Measurements from ENCODE around the gene RAPGEF1. TPM values are rescaled to one million over a fixed set of nuclear protein-coding genes. Genes with fewer than 3 reads are reported as not detected.

The RAPGEF1 gene
- total RNA-seq, 4 donors from 2014 or later, result 43.0 to 58.3 (median 51.7) TPM

DNA sequence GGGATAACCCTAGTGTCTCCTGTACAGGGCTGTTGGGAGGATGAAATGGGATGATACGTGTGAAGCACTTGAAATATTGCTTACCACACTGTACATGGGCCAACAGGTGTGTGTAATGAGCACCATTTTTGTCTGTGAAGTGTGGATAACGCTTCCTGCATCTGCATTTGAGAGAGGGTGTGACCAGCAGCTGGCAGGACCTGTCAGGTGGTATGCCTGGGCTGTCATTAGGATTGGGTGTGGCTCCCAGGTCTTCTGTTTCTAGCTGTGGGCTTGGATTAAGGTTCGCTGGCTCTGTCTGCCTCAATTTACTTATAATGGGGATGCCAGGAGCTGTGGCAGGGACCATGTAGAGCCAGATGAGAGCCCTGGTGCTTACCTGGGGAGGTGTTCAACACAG is 120.2 kb downstream of the RAPGEF1 start:
- H3K9me3 ChIP-seq, result no peaks in the 10 kb centered on the region
- H3K4me3 ChIP-seq, result no peak overlapping the region
- peaks cover 21% of the 10 kb centered on the region for H3K4me1 ChIP-seq
- TF ChIP-seq CTCF (IDR thresholded peaks at IDR 0.05) (no peak), POLR2AphosphoS5 (IDR thresholded peaks at IDR 0.05) (no peak), EP300 (IDR thresholded peaks at IDR 0.05) (no peak), POLR2A (IDR thresholded peaks at IDR 0.05) (no peak)
- no peak for DNase-seq (ENCODE audit: low spot score in 2 of 2)
- H3K27me3 ChIP-seq, result no peaks in the 10 kb centered on the region
- peaks cover 67% of the 10 kb centered on the region for H3K36me3 ChIP-seq
- H3K27ac ChIP-seq, result no peak overlapping the region
- WGBS, result 84% methylated on average over 3 of the region's 3 CpGs

- no peak for TF ChIP-seq POLR2AphosphoS5 (IDR thresholded peaks at IDR 0.05)
- no peak for TF ChIP-seq EP300 (IDR thresholded peaks at IDR 0.05)
- no peak for TF ChIP-seq POLR2A (IDR thresholded peaks at IDR 0.05)
- TF ChIP-seq CTCF (IDR thresholded peaks at IDR 0.05), result no peak
- no peak for DNase-seq (ENCODE audit: low spot score in 2 of 2)
- Histone ChIP-seq H3K9me3 (no peaks in the 10 kb centered on the region), H3K4me3 (no peak overlapping the region), H3K27me3 (no peaks in the 10 kb centered on the region), H3K4me1 (peaks cover 16% of the 10 kb centered on the region), H3K27ac (no peak overlapping the region), H3K36me3 (peaks cover 64% of the 10 kb centered on the region)
- WGBS, result 96% methylated on average over 16 of the region's 16 CpGs
These were observed 121.1 kb downstream of the RAPGEF1 start for GRCh38 chr9:131618785-131619184.

- Histone ChIP-seq H3K27me3 (no peaks in the 10 kb centered on the region), H3K9me3 (no peaks in the 10 kb centered on the region), H3K27ac (no peak overlapping the region), H3K4me3 (no peak overlapping the region), H3K36me3 (peaks cover 71% of the 10 kb centered on the region), H3K4me1 (peaks cover 16% of the 10 kb centered on the region)
- WGBS, result no CpG with 5 or more reads among the region's 2 CpGs
- TF ChIP-seq POLR2AphosphoS5 (IDR thresholded peaks at IDR 0.05) (no peak), POLR2A (IDR thresholded peaks at IDR 0.05) (no peak), CTCF (IDR thresholded peaks at IDR 0.05) (no peak), EP300 (IDR thresholded peaks at IDR 0.05) (no peak)
- no peak for DNase-seq (ENCODE audit: low spot score in 2 of 2)
These were observed 121.8 kb downstream of the RAPGEF1 start for GRCh38 chr9:131618071-131618479.

DNA sequence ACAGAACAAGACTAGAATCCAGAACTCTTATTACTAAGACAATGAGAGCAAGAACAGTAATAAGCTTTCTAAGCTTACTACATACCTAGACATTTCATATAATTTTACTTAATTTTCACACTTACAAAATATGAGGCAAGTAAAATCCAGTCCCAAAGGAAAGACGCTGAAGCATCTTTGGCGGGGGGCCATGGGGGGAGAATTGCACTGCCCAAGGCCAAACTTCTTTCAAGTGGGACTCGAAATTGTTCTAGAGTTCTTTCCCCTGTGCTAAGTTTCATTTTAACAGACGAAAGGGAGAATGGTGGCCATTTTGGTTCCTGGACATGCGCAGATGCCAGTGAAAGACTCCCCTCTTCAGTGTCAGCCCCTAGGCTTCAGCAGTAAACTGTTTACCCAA is 122.3 kb downstream of the RAPGEF1 start:
- no peaks in the 10 kb centered on the region for H3K27me3 ChIP-seq
- H3K4me1 ChIP-seq, result peaks cover 16% of the 10 kb centered on the region
- WGBS, result 83% methylated on average over 5 of the region's 5 CpGs
- no peak overlapping the region for H3K4me3 ChIP-seq
- DNase-seq (ENCODE audit: low spot score in 2 of 2), result no peak
- no peak for TF ChIP-seq CTCF (IDR thresholded peaks at IDR 0.05)
- TF ChIP-seq POLR2AphosphoS5 (IDR thresholded peaks at IDR 0.05), result no peak
- TF ChIP-seq POLR2A (IDR thresholded peaks at IDR 0.05), result no peak
- TF ChIP-seq EP300 (IDR thresholded peaks at IDR 0.05), result no peak
- peaks cover 71% of the 10 kb centered on the region for H3K36me3 ChIP-seq
- no peak overlapping the region for H3K27ac ChIP-seq
- no peaks in the 10 kb centered on the region for H3K9me3 ChIP-seq

- Histone ChIP-seq H3K4me3 (no peak overlapping the region), H3K27ac (no peak overlapping the region), H3K27me3 (no peaks in the 10 kb centered on the region), H3K9me3 (no peaks in the 10 kb centered on the region), H3K4me1 (peaks cover 13% of the 10 kb centered on the region), H3K36me3 (peaks cover 70% of the 10 kb centered on the region)
- TF ChIP-seq EP300 (IDR thresholded peaks at IDR 0.05) (no peak), CTCF (IDR thresholded peaks at IDR 0.05) (no peak)
- no peak for DNase-seq (ENCODE audit: low spot score in 2 of 2)
- WGBS, result 76% methylated on average over 10 of the region's 10 CpGs
These were observed 122.8 kb downstream of the RAPGEF1 start for GRCh38 chr9:131616983-131617604.
